ENCODE results near the gene DHRS3. TPM values are rescaled to one million over a fixed set of nuclear protein-coding genes. Genes with fewer than 3 reads are reported as not detected.

The DHRS3 gene
- total and polyA plus RNA-seq, 2 donors (not counting 3 experiments of a cell fraction or from before 2014, with no cell fraction given) = 54.3 to 75.2 TPM

GRCh38 chr1:12527564-12527963 is 90.4 kb downstream of the DHRS3 start:
- H3K9me3 ChIP-seq (replicated peaks; ENCODE audit: control insufficient read depth, insufficient read depth, low read length) = no peaks in the 10 kb centered on the region
- no peaks in the 10 kb centered on the region for H3K9me1 ChIP-seq (replicated peaks; ENCODE audit: control insufficient read depth, extremely low read depth, insufficient read depth, low read length)
- H2AFZ ChIP-seq (ENCODE audit: low read depth, low read length) = no peak overlapping the region
- no peaks in the 10 kb centered on the region for H3K79me2 ChIP-seq (ENCODE audit: control insufficient read depth, insufficient read depth, low read length)
- H3K9ac ChIP-seq (replicated peaks; ENCODE audit: extremely low read depth, insufficient read depth, low read length) = no peak overlapping the region
- intact Hi-C loops (cut with micrococcal nuclease) (no loop called here), dilution Hi-C loops (cut with MboI; ENCODE audit: extremely low pct_ligation_motif_present, low sequenced_read_pairs) (no loop called here)
- DNase-seq (ENCODE audit: low read depth, low spot score) (no peak), FAIRE-seq (no peak)
- CTCF ChIA-PET = no interaction called here
- no peak overlapping the region for H3K4me3 ChIP-seq (replicated peaks in 1 of 3; ENCODE audit: insufficient read depth in 1 of 3, low read depth in 1 of 3, low read length in 3 of 3)
- no peak for TF ChIP-seq POLR2A (IDR thresholded peaks at IDR 0.05; ENCODE audit: low read depth, low read length)
- TF ChIP-seq EZH2 (IDR thresholded peaks at IDR 0.05; ENCODE audit: borderline replicate concordance, low read depth, low read length, severe bottlenecking) = no peak
- TF ChIP-seq CTCF (IDR thresholded peaks at IDR 0.05; ENCODE audit: extremely low read depth in 1 of 2, insufficient read depth in 1 of 2, low read depth in 1 of 2, low read length in 2 of 2) = no peak
- TF ChIP-seq POLR2AphosphoS5 (IDR thresholded peaks at IDR 0.05; ENCODE audit: insufficient read depth, low read depth, low read length) = no peak
- no peak for TF ChIP-seq FOS (IDR thresholded peaks at IDR 0.05; ENCODE audit: borderline replicate concordance, insufficient read depth, low read length)
- TF ChIP-seq GATA2 (IDR thresholded peaks at IDR 0.05; ENCODE audit: insufficient read depth, insufficient read length, low read depth, low read length) = no peak
- TF ChIP-seq JUN (IDR thresholded peaks at IDR 0.05; ENCODE audit: borderline replicate concordance, insufficient read depth, insufficient read length, low read depth) = no peak
- no peak for TF ChIP-seq MAX (IDR thresholded peaks at IDR 0.05; ENCODE audit: insufficient read depth, insufficient read length)
- no peak for TF ChIP-seq MYC (IDR thresholded peaks at IDR 0.05; ENCODE audit: low read depth, low read length)
- BruUV-seq (replicated peaks) = no TSS peak
- no peak overlapping the region for H3K27ac ChIP-seq (ENCODE audit: insufficient read depth, low read depth, low read length)
- no peak overlapping the region for H3K4me2 ChIP-seq (ENCODE audit: insufficient read depth, low read length)
- POLR2A ChIA-PET = no interaction called here
- H4K20me1 ChIP-seq (replicated peaks; ENCODE audit: control insufficient read depth, extremely low read depth, insufficient read depth, low read length) = no peaks in the 10 kb centered on the region
- no peaks in the 10 kb centered on the region for H3K36me3 ChIP-seq (ENCODE audit: control insufficient read depth in 2 of 2, extremely low read depth in 1 of 2, insufficient read depth in 2 of 2, low read length in 2 of 2)
- no peaks in the 10 kb centered on the region for H3K27me3 ChIP-seq (ENCODE audit: control insufficient read depth in 2 of 2, insufficient read depth in 2 of 2, low read length in 2 of 2)
- H3K4me1 ChIP-seq (ENCODE audit: control insufficient read depth, extremely low read depth, insufficient read depth, low read length) = no peaks in the 10 kb centered on the region
